OCI-LY1 (cell line): Measurements from ENCODE around the gene LRRFIP1.

Experiments used
- H2AFZ ChIP-seq: fragments of 200-600 bp; sonication (generic), shearing (Covaris generic); 2 replicates; pipeline ENCODE4 v1.6.0; 2014; ENCODE audit warnings: antibody characterized with exemption, mild to moderate bottlenecking, low read length
- H3F3A ChIP-seq: fragments of 200-600 bp; sonication (generic), shearing (Covaris generic); 2 replicates; pipeline ENCODE4 v1.6.0; 2014; ENCODE audit warnings: mild to moderate bottlenecking, antibody characterized with exemption, low read length, moderate library complexity; ENCODE audit not compliant: insufficient read depth
- H3K27ac ChIP-seq: fragments of 200-600 bp; sonication (generic); 2 replicates; pipeline ENCODE4 v1.5.1; 2014; ENCODE audit warnings: low read length, mixed run types, mild to moderate bottlenecking, low read depth; ENCODE audit not compliant: poor library complexity, severe bottlenecking
- H3K27me3 ChIP-seq: fragments of 200-600 bp; sonication (generic); 2 replicates; pipeline ENCODE4 v1.6.0; 2014; ENCODE audit warnings: antibody characterized with exemption, mild to moderate bottlenecking, low read length, moderate library complexity; ENCODE audit not compliant: insufficient read depth
- H3K36me3 ChIP-seq: fragments of 200-600 bp; sonication (generic); 2 replicates; pipeline ENCODE4 v1.6.1; 2014; ENCODE audit warnings: mild to moderate bottlenecking, antibody characterized with exemption, low read length, moderate library complexity, mixed read lengths; ENCODE audit not compliant: insufficient read depth
- H3K4me1 ChIP-seq: fragments of 200-600 bp; sonication (generic); 2 replicates; pipeline ENCODE4 v1.5.1; 2014; ENCODE audit warnings: mild to moderate bottlenecking, low read length, moderate library complexity; ENCODE audit not compliant: insufficient read depth, severe bottlenecking
- H3K4me2 ChIP-seq: fragments of 200-600 bp; sonication (generic), shearing (Covaris generic); 2 replicates; pipeline ENCODE4 v1.6.1; 2014; ENCODE audit warnings: low read length
- H3K4me3 ChIP-seq: fragments of 200-600 bp; sonication (generic); 2 replicates; pipeline ENCODE4 v1.5.1; 2014; ENCODE audit warnings: low read length, low read depth, mild to moderate bottlenecking, mixed read lengths; ENCODE audit not compliant: poor library complexity, severe bottlenecking
- H3K79me2 ChIP-seq: fragments of 200-600 bp; shearing (Covaris generic); 2 replicates; pipeline ENCODE4 v1.6.1; 2016; ENCODE audit warnings: mixed run types, low read length, mixed read lengths; ENCODE audit not compliant: insufficient read depth
- H3K9ac ChIP-seq: fragments of 200-600 bp; sonication (generic), shearing (Covaris generic); 2 replicates; pipeline ENCODE4 v1.6.1; 2014; ENCODE audit warnings: mild to moderate bottlenecking, low read length, mixed read lengths
- H3K9me2 ChIP-seq: fragments of 200-600 bp; sonication (generic), shearing (Covaris generic); 2 replicates; pipeline ENCODE4 v1.6.1; 2014; ENCODE audit warnings: low read depth, mild to moderate bottlenecking, low read length, mixed read lengths
- H3K9me3 ChIP-seq: fragments of 200-600 bp; shearing (Covaris generic); 2 replicates; pipeline ENCODE4 v1.6.1; 2014; ENCODE audit warnings: low read length, mixed read lengths
- H4K20me1 ChIP-seq: fragments of 200-600 bp; sonication (generic), shearing (Covaris generic); 2 replicates; pipeline ENCODE4 v1.6.0; 2016; ENCODE audit warnings: mild to moderate bottlenecking, low read length; ENCODE audit not compliant: insufficient read depth
- CTCF ChIP-seq: fragments of 200-600 bp; sonication (generic), shearing (Covaris generic); IDR thresholded peaks from 2 replicates; pipeline ENCODE4 v1.5.1; 2017; ENCODE audit warnings: mild to moderate bottlenecking, antibody characterized with exemption, low read length, moderate library complexity, mixed read lengths
- EZH2 ChIP-seq: fragments of 200-600 bp; sonication (generic), shearing (Covaris generic); IDR thresholded peaks from 2 replicates; pipeline ENCODE4 v1.8.0; 2017; ENCODE audit warnings: borderline replicate concordance, mixed run types, mild to moderate bottlenecking, antibody characterized with exemption, low read length, moderate library complexity, mixed read lengths

LRRFIP1 gene

GRCh38 chr2:237823544-237823943 is 196.2 kb downstream of the LRRFIP1 start:
- no peaks in the 10 kb centered on the region for H3K36me3 ChIP-seq
- H3K79me2 ChIP-seq: no peaks in the 10 kb centered on the region
- no peak overlapping the region for H3K27ac ChIP-seq
- no peaks in the 10 kb centered on the region for H3K9me3 ChIP-seq
- H3K4me1 ChIP-seq: no peaks in the 10 kb centered on the region
- H3K9me2 ChIP-seq: no peaks in the 10 kb centered on the region
- no peaks in the 10 kb centered on the region for H4K20me1 ChIP-seq
- H3K4me3 ChIP-seq: no peak overlapping the region
- H3K27me3 ChIP-seq: no peaks in the 10 kb centered on the region
- no peak overlapping the region for H3K4me2 ChIP-seq
- TF ChIP-seq CTCF (no peak), EZH2 (no peak)
- H3F3A ChIP-seq: no peaks in the 10 kb centered on the region
- no peak overlapping the region for H2AFZ ChIP-seq
- H3K9ac ChIP-seq: no peak overlapping the region

GRCh38 chr2:237824085-237824484 is 196.7 kb downstream of the LRRFIP1 start:
- H3K4me2 ChIP-seq: no peak overlapping the region
- no peaks in the 10 kb centered on the region for H3K4me1 ChIP-seq
- no peaks in the 10 kb centered on the region for H4K20me1 ChIP-seq
- H2AFZ ChIP-seq: no peak overlapping the region
- no peak overlapping the region for H3K27ac ChIP-seq
- H3K36me3 ChIP-seq: no peaks in the 10 kb centered on the region
- no peaks in the 10 kb centered on the region for H3F3A ChIP-seq
- no peak for TF ChIP-seq EZH2
- no peak for TF ChIP-seq CTCF
- no peaks in the 10 kb centered on the region for H3K9me3 ChIP-seq
- no peaks in the 10 kb centered on the region for H3K27me3 ChIP-seq
- no peak overlapping the region for H3K9ac ChIP-seq
- H3K9me2 ChIP-seq: no peaks in the 10 kb centered on the region
- no peak overlapping the region for H3K4me3 ChIP-seq
- no peaks in the 10 kb centered on the region for H3K79me2 ChIP-seq

DNA sequence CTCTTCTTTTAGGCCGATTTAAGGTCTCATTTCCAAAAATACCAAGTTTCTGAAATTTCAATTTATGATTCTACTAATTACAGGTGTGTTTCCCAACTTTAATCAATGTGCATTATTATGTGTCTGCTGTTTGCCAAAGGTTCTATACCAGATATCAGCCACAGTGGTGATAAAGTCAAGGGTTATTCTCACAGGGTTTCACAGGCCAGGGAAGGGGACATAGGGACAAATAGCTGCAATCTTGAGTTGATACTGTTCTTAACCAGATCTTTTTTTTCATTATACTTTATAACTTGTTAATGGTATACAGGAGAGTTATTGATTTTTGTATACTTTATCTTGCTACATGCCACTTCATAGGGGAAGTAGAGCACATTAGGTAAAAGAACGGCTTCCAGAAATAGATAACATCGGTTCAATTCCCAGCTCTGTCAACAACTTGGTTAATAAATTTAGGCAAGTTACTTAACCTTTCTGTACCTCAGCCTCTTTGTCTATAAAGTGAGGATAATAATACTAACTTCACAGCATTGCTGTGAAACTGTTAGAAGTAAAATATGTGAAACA is 200.1 kb downstream of the LRRFIP1 start:
- Histone ChIP-seq H3K4me3 (no peak overlapping the region), H3K27me3 (no peaks in the 10 kb centered on the region; the same call in 1 of the 2 replicates), H4K20me1 (no peaks in the 10 kb centered on the region), H2AFZ (no peak overlapping the region), H3K9me3 (no peaks in the 10 kb centered on the region), H3K9me2 (no peaks in the 10 kb centered on the region), H3K27ac (no peak overlapping the region), H3K36me3 (no peaks in the 10 kb centered on the region), H3K4me1 (no peaks in the 10 kb centered on the region), H3F3A (no peaks in the 10 kb centered on the region), H3K9ac (no peak overlapping the region), H3K4me2 (no peak overlapping the region), H3K79me2 (no peaks in the 10 kb centered on the region)
- TF ChIP-seq CTCF: no peak
- TF ChIP-seq EZH2: no peak
